Activated naive CD4-positive, alpha-beta T cell treated with anti-CD3 and anti-CD28 coated beads, Interleukin-2, amount 10 ng/mL, durations not matched to agents 7 days and 5 days (primary cell): Measurements from ENCODE around the gene RAB8A.
"Not testable (repeated sequence)": the region's sequence is repeated elsewhere in the genome, so short reads cannot be mapped to it uniquely, and the experiment has no call there.

Source experiments
- CTCF ChIA-PET: fragments of 350-600 bp; sonication (Branson Sonifier 250); formaldehyde crosslinking; loops from one replicate; lab custom pipeline; 2021; ENCODE audit warnings: antibody characterized with exemption; lab: Charles Lee
- DNase-seq: peaks from one replicate; pipeline ENCODE4 v3.0.0-alpha.2; 2020
- H3K27ac Mint-ChIP-seq: one replicate; pipeline ENCODE4 v1.8.0; 2021; ENCODE audit warnings: mild to moderate bottlenecking, moderate library complexity, mixed read lengths
- H3K27me3 Mint-ChIP-seq: one replicate; pipeline ENCODE4 v1.8.0; 2021; ENCODE audit warnings: mild to moderate bottlenecking, mixed read lengths
- H3K36me3 Mint-ChIP-seq: one replicate; pipeline ENCODE4 v1.8.0; 2021; ENCODE audit warnings: mixed read lengths
- H3K4me1 Mint-ChIP-seq: one replicate; pipeline ENCODE4 v1.8.0; 2021; ENCODE audit warnings: mixed read lengths
- H3K4me3 Mint-ChIP-seq: one replicate; pipeline ENCODE4 v1.8.0; 2021; ENCODE audit warnings: mild to moderate bottlenecking, moderate library complexity, mixed read lengths
- H3K9me3 Mint-ChIP-seq: one replicate; pipeline ENCODE4 v1.8.0; 2021; ENCODE audit warnings: mixed read lengths

The RAB8A gene

GRCh38 chr19:16074488-16075365, 37.0 kb upstream of the RAB8A start:
- Mint-ChIP-seq H3K27me3 (no peaks in the 10 kb centered on the region), H3K36me3 (peaks cover 21% of the 10 kb centered on the region), H3K4me1 (peaks cover 60% of the 10 kb centered on the region), H3K4me3 (peak overlapping the region; percentile 84), H3K9me3 (no peaks in the 10 kb centered on the region), H3K27ac (peak overlapping the region; percentile 95)
- no peak for DNase-seq
- CTCF ChIA-PET, result interaction anchor here (0.7 to 3.3 kb wide), 7 partner anchors 9 to 107 kb away, joined by 3 to 14 read pairs (median 4); no protein-coding TSS in a partner anchor

- H3K36me3 Mint-ChIP-seq, result peaks cover 26% of the 10 kb centered on the region
- H3K9me3 Mint-ChIP-seq, result no peaks in the 10 kb centered on the region
- peak overlapping the region; percentile 84 for H3K4me3 Mint-ChIP-seq
- DNase-seq, result no peak
- H3K4me1 Mint-ChIP-seq, result peaks cover 67% of the 10 kb centered on the region
- CTCF ChIA-PET, result interaction anchor here (0.7 to 3.3 kb wide), 6 partner anchors 9 to 69 kb away, joined by 3 to 14 read pairs (median 4); no protein-coding TSS in a partner anchor
- H3K27me3 Mint-ChIP-seq, result no peaks in the 10 kb centered on the region
- H3K27ac Mint-ChIP-seq, result peak overlapping the region; percentile 95
Measured at GRCh38 chr19:16075430-16076153, 36.1 kb upstream of the RAB8A start.

GRCh38 chr19:16076154-16076957, 35.3 kb upstream of the RAB8A start, which contains the start of gene TPM4:
TSS of gene TPM4 (plus strand) at chr19:16076495. CDS start at chr19:16076566, 71 bp downstream.
- Mint-ChIP-seq H3K27me3 (no peaks in the 10 kb centered on the region), H3K36me3 (peaks cover 32% of the 10 kb centered on the region), H3K27ac (peak within 1 kb of the TSS; percentile 99), H3K9me3 (no peaks in the 10 kb centered on the region), H3K4me3 (peak within 1 kb of the TSS; percentile 84), H3K4me1 (peaks cover 72% of the 10 kb centered on the region)
- DNase-seq, result peak; percentile 93
- CTCF ChIA-PET, result interaction anchor here (0.7 to 3.3 kb wide), 6 partner anchors 10 to 68 kb away, joined by 3 to 14 read pairs (median 4); no protein-coding TSS in a partner anchor

DNA sequence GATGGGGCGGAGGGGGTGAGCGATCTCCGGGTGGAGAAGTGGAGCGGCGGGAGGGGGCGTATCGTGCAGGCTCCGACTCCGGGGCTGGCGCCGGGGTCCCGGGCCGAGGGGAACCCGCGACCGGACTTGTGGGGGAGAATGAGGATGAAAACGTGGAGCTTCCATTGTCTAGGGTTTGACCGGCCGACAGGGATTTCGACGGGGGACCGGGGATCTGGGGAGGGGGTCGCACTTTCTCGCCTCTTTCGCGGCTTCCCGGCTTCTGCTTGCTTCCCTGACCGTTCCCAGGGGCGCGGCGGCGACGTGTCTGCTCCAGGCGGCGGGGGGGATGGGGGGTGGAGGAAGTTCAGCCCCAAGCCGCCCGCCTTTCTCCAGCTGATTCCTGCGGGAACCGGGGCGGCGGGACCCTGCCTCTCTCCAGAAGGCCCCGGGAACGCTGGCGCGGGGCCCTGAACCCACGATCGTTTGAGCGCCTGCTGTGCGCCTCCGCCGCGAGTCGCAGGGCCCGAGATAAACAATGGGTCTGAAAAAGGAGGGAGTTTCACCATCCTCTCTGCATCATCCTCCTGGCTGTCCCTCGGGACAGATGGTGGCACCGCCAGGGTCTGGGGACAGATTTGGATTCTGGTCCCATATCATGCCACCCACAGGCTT, 34.6 kb upstream of the RAB8A start:
- CTCF ChIA-PET, result interaction anchor here (0.8 to 2.7 kb wide), 3 partner anchors 9 to 36 kb away, joined by 4 to 11 read pairs (median 5); no protein-coding TSS in a partner anchor
- Mint-ChIP-seq H3K4me3 (peak overlapping the region; percentile 84), H3K4me1 (peaks cover 74% of the 10 kb centered on the region), H3K9me3 (no peaks in the 10 kb centered on the region), H3K27me3 (no peaks in the 10 kb centered on the region), H3K27ac (peak overlapping the region; percentile 99), H3K36me3 (peaks cover 40% of the 10 kb centered on the region)
- peak; percentile 46 for DNase-seq

GRCh38 chr19:16077984-16078758, 33.5 kb upstream of the RAB8A start:
- peak overlapping the region; percentile 84 for H3K4me3 Mint-ChIP-seq
- H3K36me3 Mint-ChIP-seq, result peaks cover 50% of the 10 kb centered on the region
- no peaks in the 10 kb centered on the region for H3K9me3 Mint-ChIP-seq
- H3K27ac Mint-ChIP-seq, result peak overlapping the region; percentile 99
- H3K27me3 Mint-ChIP-seq, result no peaks in the 10 kb centered on the region
- CTCF ChIA-PET, result interaction anchor here (0.8 to 1.8 kb wide), 4 partner anchors 8 to 33 kb away, joined by 3 to 5 read pairs (median 4); partner anchors contain the start of gene RAB8A
- no peak for DNase-seq
- H3K4me1 Mint-ChIP-seq, result peaks cover 74% of the 10 kb centered on the region

GRCh38 chr19:16078759-16079707, 32.7 kb upstream of the RAB8A start:
- peak; percentile 85 for DNase-seq
- peak overlapping the region; percentile 84 for H3K4me3 Mint-ChIP-seq
- peaks cover 54% of the 10 kb centered on the region for H3K36me3 Mint-ChIP-seq
- CTCF ChIA-PET, result interaction anchor here (0.8 kb wide), 1 partner anchor 15 kb away, joined by 3 read pairs; no protein-coding TSS in a partner anchor
- no peaks in the 10 kb centered on the region for H3K27me3 Mint-ChIP-seq
- H3K27ac Mint-ChIP-seq, result peak overlapping the region; percentile 99
- H3K4me1 Mint-ChIP-seq, result peaks cover 72% of the 10 kb centered on the region
- no peaks in the 10 kb centered on the region for H3K9me3 Mint-ChIP-seq

- Mint-ChIP-seq H3K27ac (peak overlapping the region; percentile 80), H3K4me1 (peaks cover 85% of the 10 kb centered on the region), H3K9me3 (no peaks in the 10 kb centered on the region), H3K4me3 (no peak overlapping the region), H3K27me3 (no peaks in the 10 kb centered on the region), H3K36me3 (peaks cover 78% of the 10 kb centered on the region)
- no peak for DNase-seq
- CTCF ChIA-PET, result interaction anchor here (0.7 to 2.0 kb wide), 4 partner anchors 14 to 42 kb away, joined by 3 to 5 read pairs (median 3); no protein-coding TSS in a partner anchor
Measured at GRCh38 chr19:16084067-16084685, 27.5 kb upstream of the RAB8A start.

GRCh38 chr19:16085115-16085514, 26.6 kb upstream of the RAB8A start:
- H3K36me3 Mint-ChIP-seq, result peaks cover 81% of the 10 kb centered on the region
- no peak overlapping the region for H3K4me3 Mint-ChIP-seq
- CTCF ChIA-PET, result interaction anchor here (0.8 to 2.0 kb wide), 4 partner anchors 15 to 44 kb away, joined by 3 to 5 read pairs (median 4); no protein-coding TSS in a partner anchor

GRCh38 chr19:16087404-16087803, 24.3 kb upstream of the RAB8A start:
- not testable (repeated sequence) for DNase-seq, H3K4me3 Mint-ChIP-seq, H3K27me3 Mint-ChIP-seq, H3K9me3 Mint-ChIP-seq
- CTCF ChIA-PET, result interaction anchor here (1.1 to 1.5 kb wide), 2 partner anchors 17 to 46 kb away, joined by 4 to 13 read pairs; no protein-coding TSS in a partner anchor
- Mint-ChIP-seq H3K4me1 (peaks cover 62% of the 10 kb centered on the region), H3K27ac (peak overlapping the region; percentile 60), H3K36me3 (peaks cover 73% of the 10 kb centered on the region)

More at GRCh38 chr19:16085115-16085514, 26.6 kb upstream of the RAB8A start:
- H3K9me3 Mint-ChIP-seq, result no peaks in the 10 kb centered on the region
- DNase-seq, result no peak
- H3K27ac Mint-ChIP-seq, result peak overlapping the region; percentile 94
- peaks cover 84% of the 10 kb centered on the region for H3K4me1 Mint-ChIP-seq
- H3K27me3 Mint-ChIP-seq, result no peaks in the 10 kb centered on the region

GRCh38 chr19:16087940-16088339, 23.7 kb upstream of the RAB8A start:
- Mint-ChIP-seq H3K9me3 (no peaks in the 10 kb centered on the region), H3K4me1 (peaks cover 60% of the 10 kb centered on the region)

More at GRCh38 chr19:16087940-16088339, 23.7 kb upstream of the RAB8A start:
- Mint-ChIP-seq H3K27me3 (no peaks in the 10 kb centered on the region), H3K4me3 (no peak overlapping the region), H3K36me3 (peaks cover 72% of the 10 kb centered on the region), H3K27ac (peak overlapping the region; percentile 60)
- CTCF ChIA-PET, result interaction anchor here (1.1 kb wide), 1 partner anchor 46 kb away, joined by 4 read pairs; no protein-coding TSS in a partner anchor
- no peak for DNase-seq
